Fibroblast of the aortic adventitia (primary cell): ENCODE measurements around the gene CLIP1. TPM values are rescaled to one million over a fixed set of nuclear protein-coding genes. Genes with fewer than 3 reads are reported as not detected.

Experiments used
- DNase-seq: peaks from one replicate; pipeline ENCODE4 v3.0.0-alpha.2; 2010; ENCODE audit warnings: low read depth
- H3K4me3 ChIP-seq: 2 replicates; pipeline ENCODE4 v1.5.1; 2011; ENCODE audit warnings: low read depth, mild to moderate bottlenecking, control low read depth, low read length, moderate library complexity
- total RNA-seq: library from RNA; depleted of rRNA; stranded (reverse); fragments of >200 nt; gene quantifications from 2 replicates; pipeline ENCODE4 v1.2.3, GENCODE V29; 2012; ENCODE audit warnings: low replicate concordance
- TF ChIP-seq, protein P1 (sequence below): IDR thresholded peaks from 2 replicates; pipeline ENCODE4 v1.5.1; 2011; ENCODE audit warnings: mild to moderate bottlenecking, low read length, control low read depth, inconsistent platforms; ENCODE audit not compliant: insufficient read depth

The CLIP1 gene
- total RNA-seq, 1 donor = 80.3 TPM

DNA sequence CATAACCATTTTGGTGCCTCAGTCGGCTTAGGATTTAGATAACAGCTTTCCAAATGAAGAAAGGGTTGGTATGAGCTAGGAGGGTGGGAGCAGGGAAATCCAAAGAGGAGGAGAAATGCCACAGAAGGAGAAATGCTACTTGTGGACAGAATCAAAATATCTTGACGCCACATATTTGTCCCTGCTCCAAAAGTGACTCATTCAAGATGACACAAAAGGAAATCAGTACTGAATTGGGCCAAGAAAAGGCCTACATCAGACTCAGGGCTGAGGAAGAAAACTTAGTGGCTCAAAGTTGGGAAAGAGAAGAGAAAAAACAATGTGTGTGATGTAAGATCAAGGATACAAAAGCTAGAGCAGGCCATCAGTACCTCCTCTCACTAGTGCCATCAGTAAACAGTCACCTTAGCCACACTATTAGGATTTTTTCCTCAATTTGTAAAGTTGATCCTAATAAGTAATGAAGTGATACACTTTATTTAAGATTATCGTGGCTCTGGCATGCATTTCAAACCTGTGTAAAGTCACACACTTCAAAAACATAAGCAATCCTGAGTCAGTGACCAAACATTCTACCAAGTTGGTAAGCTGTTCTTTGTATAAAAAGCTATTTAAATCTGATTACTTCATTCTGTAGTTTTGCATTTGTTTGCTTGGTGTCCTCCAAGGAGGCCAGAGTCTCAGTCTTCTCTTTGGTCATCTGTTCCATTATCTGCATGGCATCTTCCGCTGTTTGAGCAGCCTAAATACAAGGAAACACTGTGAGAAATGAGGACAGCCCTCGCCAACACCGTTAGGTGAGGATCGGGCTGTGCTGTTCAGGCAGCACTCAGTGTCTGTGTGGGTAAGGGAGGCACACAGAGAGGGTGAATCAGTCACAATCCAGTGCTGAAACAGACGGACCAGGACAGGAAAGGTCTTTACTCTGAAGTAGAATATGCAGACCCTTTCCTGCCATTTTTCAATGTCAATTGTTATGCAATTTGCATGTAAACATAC is 103.6 kb downstream of the CLIP1 start:
- TF ChIP-seq, protein P1, sequence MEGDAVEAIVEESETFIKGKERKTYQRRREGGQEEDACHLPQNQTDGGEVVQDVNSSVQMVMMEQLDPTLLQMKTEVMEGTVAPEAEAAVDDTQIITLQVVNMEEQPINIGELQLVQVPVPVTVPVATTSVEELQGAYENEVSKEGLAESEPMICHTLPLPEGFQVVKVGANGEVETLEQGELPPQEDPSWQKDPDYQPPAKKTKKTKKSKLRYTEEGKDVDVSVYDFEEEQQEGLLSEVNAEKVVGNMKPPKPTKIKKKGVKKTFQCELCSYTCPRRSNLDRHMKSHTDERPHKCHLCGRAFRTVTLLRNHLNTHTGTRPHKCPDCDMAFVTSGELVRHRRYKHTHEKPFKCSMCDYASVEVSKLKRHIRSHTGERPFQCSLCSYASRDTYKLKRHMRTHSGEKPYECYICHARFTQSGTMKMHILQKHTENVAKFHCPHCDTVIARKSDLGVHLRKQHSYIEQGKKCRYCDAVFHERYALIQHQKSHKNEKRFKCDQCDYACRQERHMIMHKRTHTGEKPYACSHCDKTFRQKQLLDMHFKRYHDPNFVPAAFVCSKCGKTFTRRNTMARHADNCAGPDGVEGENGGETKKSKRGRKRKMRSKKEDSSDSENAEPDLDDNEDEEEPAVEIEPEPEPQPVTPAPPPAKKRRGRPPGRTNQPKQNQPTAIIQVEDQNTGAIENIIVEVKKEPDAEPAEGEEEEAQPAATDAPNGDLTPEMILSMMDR = no peak
- no peak overlapping the region for H3K4me3 ChIP-seq
- peak; percentile 99 for DNase-seq

GRCh38 chr12:122312926-122313325 is 109.5 kb downstream of the CLIP1 start:
- no peak overlapping the region for H3K4me3 ChIP-seq
- TF ChIP-seq, protein P1 = no peak
- no peak for DNase-seq

- TF ChIP-seq, protein P1 = no peak
- H3K4me3 ChIP-seq = no peak overlapping the region
- no peak for DNase-seq
Observed at GRCh38 chr12:122311696-122312095, 110.8 kb downstream of the CLIP1 start.

DNA sequence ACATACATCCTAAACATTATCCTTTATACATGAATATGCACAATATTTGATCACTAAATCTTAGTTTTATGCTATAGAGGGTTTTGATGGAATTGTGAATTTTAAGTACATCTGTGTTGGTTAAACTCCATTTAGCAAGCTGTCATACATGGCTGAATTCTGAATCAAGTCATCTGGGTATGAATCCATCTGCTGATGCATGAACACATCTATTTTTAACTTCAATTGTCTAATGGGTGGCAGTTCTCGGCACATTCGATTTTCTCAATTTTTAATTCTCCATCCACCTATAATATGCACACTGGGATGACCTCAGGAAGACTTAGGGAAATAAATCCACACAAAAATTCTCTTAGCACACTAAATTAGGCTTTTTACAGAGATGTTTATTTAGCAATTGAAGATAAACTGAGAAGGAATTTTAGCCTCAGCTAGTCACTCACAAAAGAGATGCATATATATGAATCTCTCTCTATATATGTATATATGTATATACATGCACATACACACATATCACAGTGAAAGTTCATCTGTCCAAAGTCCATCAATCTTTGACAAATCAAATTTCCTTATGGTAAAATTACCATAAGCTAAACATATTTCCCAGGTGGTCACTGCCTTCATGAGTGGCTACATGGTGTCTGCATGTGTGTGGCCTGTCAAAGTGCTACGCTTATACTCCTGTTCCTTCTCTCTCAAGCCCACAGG is 111.7 kb downstream of the CLIP1 start:
- TF ChIP-seq, protein P1 = no peak
- no peak overlapping the region for H3K4me3 ChIP-seq
- DNase-seq = no peak

DNA sequence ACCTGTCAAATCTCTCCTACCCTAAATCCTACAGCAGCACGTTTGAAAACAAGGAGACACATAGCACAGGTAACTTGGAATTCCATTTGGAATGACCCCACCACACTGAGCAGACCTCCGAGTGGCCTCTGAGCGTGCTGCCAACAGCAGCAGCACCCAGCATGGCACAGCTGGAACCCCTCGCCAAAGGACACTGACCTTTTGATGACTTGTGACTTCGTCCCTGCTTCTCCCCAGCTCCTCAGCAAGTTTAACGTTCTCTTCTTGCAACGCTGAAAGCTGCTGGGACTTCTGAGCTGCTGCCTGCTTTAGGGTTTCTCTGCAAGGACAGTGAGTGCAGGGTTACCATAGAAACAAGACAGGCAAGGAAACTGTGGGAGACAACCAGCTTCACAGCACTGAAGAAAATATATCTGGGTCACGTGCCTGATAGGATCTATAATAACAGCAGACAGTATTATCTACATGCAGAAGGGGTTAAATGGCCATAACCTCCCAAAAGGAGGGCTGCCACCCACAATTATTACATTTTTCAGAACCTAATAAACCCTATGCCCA is 112.8 kb downstream of the CLIP1 start:
- TF ChIP-seq, protein P1 = no peak
- H3K4me3 ChIP-seq = no peak overlapping the region
- DNase-seq = no peak

- no peak overlapping the region for H3K4me3 ChIP-seq
- peak; percentile 15 for DNase-seq
- TF ChIP-seq, protein P1 = no peak
Observed at GRCh38 chr12:122308811-122309210, 113.7 kb downstream of the CLIP1 start.
